GM18867 (cell line): ENCODE results near the gene TTPAL.
"Not testable (repeated sequence)": the region's sequence is repeated elsewhere in the genome, so short reads cannot be mapped to it uniquely, and the experiment has no call there.

ENCODE experiments used
- ATAC-seq: cut with Tn5 transposase; IDR thresholded peaks from one replicate; pipeline ENCODE4 v1.9.1; 2021; ENCODE audit warnings: mild to moderate bottlenecking, moderate library complexity; ENCODE audit not compliant: unreplicated experiment

TTPAL gene

DNA sequence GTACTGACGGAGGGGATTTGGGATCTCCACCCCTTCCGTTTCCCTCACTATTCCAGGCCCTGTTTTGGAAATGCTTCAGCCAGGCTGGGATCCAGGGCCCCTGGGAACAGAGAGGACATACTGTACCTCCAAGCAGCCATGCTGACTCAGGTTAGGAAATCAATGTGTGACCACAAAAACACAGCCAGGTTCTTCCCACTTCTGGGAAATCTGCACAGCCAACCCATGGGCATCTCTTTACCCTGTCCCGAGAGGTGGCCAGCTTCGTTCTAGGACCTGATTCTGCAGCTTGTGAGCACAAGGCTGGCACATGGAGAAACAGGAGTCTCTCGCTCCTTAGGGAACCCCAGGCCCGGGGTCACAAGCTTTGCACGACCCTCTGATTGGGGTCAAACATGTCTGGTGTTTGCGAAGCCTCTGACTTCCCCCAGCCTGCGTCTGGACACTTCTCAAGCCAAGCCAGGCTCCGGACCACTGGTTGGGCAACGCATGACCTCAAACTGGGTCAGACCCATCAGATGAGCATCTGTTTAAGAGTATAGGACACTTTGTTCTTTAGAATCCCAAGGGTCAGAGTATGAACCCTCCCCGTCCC is 8.3 kb upstream of the TTPAL start:
- ATAC-seq = no peak

DNA sequence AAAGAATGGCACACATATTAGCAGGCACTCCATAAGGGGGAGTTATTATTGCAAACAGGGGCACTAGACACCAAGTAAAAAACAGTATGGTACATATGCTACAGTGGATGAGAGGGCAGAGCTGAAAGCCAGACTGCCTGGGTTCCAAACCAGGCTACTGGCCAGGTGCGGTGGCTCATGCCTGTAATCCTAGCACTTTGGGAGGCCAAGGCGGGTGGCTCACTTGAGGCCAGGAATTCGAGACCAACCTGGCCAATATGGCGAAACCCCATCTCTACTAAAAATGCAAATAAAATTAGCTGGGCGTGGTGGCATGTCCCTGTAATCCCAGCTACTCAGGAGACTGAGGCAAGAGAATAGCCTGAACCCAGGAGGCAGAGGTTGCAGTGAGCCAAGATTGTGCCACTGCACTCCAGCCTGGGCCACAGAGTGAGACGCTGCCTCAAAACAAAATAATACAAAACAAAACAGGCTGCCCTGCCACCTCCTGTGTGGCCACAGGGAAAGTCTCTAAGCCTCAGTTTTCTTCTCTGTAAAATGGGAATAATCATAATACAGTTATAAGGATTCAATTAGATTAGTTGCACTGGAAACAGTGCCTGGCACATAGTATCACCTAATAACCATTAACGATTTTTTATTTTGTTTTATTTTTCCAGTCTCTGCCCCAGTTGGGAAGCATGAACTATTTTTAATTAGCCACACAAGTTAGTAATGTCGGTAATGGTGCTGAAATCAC is 7.5 kb upstream of the TTPAL start:
- ATAC-seq = no peak

- no peak for ATAC-seq
Measured at GRCh38 chr20:44470327-44470726, 5.3 kb upstream of the TTPAL start.

DNA sequence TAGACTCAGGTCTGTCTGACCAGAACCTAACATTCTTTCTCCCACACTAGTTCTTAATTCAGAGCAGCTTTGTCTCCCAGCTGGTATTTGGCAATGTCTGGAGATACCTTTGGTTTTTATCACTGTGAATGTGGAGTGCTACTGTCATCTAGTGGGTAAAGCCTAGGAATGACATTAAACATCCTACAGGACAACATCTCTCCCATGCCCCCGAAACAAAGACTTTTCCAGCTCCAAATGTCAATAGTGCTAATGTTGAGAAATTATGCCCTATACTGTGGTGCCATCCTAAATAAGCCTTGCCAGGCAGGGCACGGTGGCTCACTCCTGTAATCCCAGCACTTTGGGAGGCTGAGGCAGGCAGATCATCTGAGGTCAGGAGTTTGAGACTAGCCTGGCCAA is 4.2 kb upstream of the TTPAL start:
- no peak for ATAC-seq

- not testable (repeated sequence) for ATAC-seq
Measured at GRCh38 chr20:44472283-44472682, 3.4 kb upstream of the TTPAL start.

DNA sequence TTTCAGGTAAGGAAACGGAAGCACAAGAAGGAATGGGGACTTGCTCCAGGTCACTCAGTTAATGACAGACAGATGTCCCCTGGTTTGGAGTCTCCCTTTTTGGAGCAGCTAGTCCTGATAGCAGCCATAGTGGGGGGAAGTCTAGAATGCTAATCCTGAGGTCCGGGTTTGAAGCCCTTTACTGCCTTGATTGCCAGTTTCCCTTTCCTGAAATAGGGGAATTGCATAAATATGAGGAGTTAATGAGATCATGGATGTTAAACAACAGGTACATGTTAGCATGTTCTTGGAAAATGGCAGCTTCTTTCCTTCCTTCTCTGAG is 341 bp upstream of the TTPAL start:
- no peak for ATAC-seq

GRCh38 chr20:44477151-44477550 is 1.5 kb downstream of the TTPAL start:
- ATAC-seq = no peak

DNA sequence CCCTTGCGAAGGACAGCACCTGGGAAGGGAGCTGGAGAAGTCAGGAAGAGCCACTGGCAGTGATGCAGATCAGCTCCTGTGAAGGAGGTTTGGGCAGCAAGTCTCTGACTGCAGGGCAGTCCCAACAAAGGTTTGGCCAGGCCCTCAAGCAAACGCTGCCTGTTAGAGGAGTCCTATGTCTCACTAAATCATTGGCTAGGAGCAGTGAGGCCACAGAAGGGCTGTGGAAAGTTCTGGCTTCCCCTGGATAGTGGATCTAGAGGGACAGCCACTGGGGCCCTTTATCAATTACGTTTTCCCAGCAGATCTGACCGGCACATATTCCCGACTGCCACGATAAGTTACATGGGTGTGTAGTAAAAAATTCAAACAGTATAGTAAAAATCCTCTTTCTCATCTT is 2.5 kb downstream of the TTPAL start:
- no peak for ATAC-seq

- ATAC-seq = no peak
Measured at GRCh38 chr20:44479643-44480042, 4.0 kb downstream of the TTPAL start.

DNA sequence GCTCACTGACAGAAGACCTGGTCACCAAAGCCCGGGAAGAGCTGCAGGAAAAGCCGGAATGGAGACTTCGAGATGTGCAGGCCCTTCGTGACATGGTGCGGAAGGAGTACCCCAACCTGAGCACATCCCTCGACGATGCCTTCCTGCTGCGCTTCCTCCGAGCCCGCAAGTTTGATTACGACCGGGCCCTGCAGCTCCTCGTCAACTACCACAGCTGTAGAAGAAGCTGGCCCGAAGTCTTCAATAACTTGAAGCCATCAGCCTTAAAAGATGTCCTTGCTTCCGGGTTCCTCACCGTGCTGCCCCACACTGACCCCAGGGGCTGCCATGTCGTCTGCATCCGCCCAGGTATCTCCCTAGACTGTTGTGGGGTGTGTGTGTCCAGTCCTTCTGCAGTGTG is 4.4 kb downstream of the TTPAL start:
- no peak for ATAC-seq

DNA sequence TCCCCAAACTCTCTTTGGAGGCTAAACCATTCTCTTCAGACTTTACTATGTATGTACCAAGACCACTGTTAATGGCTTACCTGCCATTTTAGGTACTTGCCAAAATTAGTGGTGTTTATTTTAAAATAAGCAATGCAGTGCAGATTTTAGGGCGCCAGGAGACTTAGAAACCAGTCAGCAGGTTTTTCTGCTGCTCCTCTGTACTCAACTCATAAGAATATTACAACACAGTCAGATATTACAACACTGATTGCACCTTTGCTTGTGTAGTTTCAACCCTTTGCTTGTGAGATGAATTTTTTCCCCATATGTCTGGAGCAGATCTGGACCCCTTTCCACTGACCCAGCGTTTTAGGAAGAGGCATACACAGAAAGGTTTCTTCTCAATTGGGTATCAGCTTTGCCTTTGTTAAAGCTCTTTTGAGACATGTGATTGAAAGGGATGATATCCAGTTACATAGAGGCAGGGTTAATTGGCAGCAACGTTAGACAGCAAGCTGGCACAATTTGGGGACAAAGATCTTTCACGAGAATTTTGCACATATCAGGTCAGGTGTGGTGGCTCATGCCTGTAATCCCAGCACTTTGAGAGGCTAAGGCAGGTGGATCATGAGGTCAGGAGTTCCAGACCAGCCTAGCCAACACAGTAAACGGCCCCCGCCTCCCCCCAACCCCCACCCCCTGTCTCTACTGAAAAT is 6.2 kb downstream of the TTPAL start:
- no peak for ATAC-seq

GRCh38 chr20:44483112-44483511 is 7.4 kb downstream of the TTPAL start:
- ATAC-seq = no peak

GRCh38 chr20:44485078-44485829 is 9.6 kb downstream of the TTPAL start:
- no peak for ATAC-seq

- ATAC-seq = no peak
Measured at GRCh38 chr20:44485830-44486198, 10.1 kb downstream of the TTPAL start.

- no peak for ATAC-seq
Measured at GRCh38 chr20:44488551-44488950, 12.9 kb downstream of the TTPAL start.

GRCh38 chr20:44489223-44489622 is 13.5 kb downstream of the TTPAL start:
- no peak for ATAC-seq

- ATAC-seq = no peak
Measured at GRCh38 chr20:44489931-44490330, 14.3 kb downstream of the TTPAL start.

DNA sequence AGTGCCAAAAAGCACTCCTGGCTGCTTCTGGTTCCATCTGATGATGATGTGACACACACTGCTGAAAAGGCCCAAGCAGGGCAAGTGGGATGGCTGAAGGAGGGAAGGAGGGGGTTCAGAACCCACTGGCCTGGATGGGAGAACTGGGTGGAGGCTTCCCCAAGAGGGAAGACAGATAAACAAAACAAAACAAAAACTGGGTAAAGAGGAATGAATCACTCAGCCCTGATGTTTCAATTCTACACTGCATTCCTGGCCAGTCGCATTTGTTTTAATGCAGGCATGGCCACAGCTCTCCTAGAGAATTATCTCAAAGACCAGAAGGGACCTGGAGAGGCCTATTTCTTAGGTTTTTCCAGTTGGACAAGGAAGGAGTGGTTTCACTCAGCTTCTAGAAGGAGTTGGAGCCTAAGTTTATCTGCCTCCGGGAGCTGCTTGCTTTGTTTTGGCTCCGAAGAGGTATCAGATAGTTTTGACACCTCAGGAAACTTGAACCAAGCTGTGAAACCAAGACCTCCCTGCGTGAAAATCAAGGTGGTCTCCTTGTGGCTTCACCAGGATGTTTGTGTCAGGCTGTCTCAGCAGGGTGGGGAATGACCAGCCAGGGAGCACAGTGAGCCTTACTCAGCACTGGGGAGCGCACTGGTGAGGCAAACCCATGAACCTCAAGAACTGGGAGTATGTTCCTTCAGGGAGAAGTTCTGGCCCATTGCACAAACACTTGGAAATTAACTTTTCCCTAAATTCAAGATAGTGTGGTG is 16.1 kb downstream of the TTPAL start:
- ATAC-seq = no peak

DNA sequence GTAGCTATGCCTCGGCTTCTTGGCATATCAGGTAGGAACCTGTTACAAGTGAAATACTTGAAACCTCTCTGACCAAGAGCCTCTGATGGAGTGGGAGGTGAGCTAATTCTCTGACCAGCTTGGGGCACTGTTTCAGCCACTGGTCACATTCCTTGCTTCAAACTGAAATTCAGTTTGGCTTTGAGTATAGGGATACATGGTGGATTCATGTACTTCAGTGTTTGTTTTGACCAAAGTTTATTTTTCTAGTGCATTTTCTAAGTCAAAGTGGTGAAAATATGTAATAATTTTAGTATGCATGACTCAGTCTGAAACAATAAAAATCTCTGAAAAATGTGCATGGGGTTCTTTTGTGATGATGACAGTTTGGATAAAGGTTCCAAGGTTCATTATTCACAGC is 18.6 kb downstream of the TTPAL start:
- ATAC-seq = no peak

- no peak for ATAC-seq
Measured at GRCh38 chr20:44494681-44495080, 19.0 kb downstream of the TTPAL start.

GRCh38 chr20:44495257-44495656 is 19.6 kb downstream of the TTPAL start:
- no peak for ATAC-seq
